H54 (cell line): ENCODE data around the gene ZNF669.
A peak's percentile ranks its signal among the peaks of the same experiment; 100 is the strongest.
"Not testable (repeated sequence)": the region's sequence is repeated elsewhere in the genome, so short reads cannot be mapped to it uniquely, and the experiment has no call there.

ENCODE experiments used
- DNase-seq: peaks from one replicate; pipeline ENCODE4 v3.0.0; 2011; ENCODE audit warnings: low spot score, mixed read lengths; ENCODE audit not compliant: insufficient read length
- FAIRE-seq: peaks from 3 replicates; lab custom pipeline; 2011; peaks lifted over from hg19 to GRCh38; lab: Jason Lieb, UNC
- POLR2A ChIP-seq: IDR thresholded peaks from 2 replicates; pipeline ENCODE4 v1.6.1; 2011; ENCODE audit warnings: low read depth, mild to moderate bottlenecking, low read length

Gene ZNF669

GRCh38 chr1:247103859-247104591 is at the start of gene ZNF669:
ZNF669 (minus strand) TSS chr1:247104356; CDS start chr1:247104199, 157 bp downstream.
- DNase-seq (peak; percentile 65), FAIRE-seq (no peak)
- TF ChIP-seq POLR2A: peak; percentile 90

- TF ChIP-seq POLR2A: no peak
- DNase-seq: no peak
- no peak for FAIRE-seq
These were observed 43.6 kb upstream of the ZNF669 start for GRCh38 chr1:247147781-247148180.

- DNase-seq, FAIRE-seq: not testable (repeated sequence)
These were observed 43.0 kb upstream of the ZNF669 start for GRCh38 chr1:247147120-247147519.

DNA sequence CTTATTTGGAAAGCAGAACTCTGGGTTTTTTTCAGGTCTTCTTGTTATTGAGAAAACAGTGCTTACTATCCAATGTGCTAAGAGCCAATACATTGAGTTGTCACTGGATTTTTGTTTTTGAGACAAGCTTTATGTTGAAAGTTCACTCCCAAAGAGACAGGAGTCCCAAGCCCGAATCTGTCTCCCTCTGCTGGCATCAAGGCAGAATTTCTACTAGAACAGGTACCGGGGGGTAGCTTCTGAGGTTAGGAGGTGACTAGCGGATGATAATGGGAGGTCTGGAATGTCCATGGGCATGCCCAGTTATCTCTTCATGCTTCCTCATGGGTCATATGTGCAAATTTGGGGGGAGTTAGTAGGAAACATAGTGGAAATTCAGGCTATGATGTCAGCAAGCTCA is 42.5 kb upstream of the ZNF669 start:
- no peak for TF ChIP-seq POLR2A
- no peak for DNase-seq
- no peak for FAIRE-seq

DNA sequence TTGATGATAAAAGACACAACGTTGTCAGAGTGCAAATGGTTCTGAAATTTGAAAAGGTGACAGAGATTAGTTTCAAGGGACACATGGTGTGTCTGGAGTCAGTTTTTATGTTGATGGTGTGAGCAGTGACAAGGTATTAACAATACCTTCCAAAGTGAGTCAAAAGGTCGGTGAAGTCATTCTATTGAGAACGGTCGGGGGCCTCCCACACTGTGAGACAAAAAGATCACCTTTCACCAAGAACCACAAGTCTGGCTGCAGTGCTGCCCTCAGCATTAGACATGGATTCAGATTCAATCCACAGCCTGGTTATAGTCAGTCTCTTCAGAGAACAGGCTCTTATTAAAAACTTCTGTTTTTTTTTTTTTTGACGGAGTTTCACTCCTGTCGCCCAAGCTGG is 41.1 kb upstream of the ZNF669 start:
- no peak for FAIRE-seq
- TF ChIP-seq POLR2A: no peak
- DNase-seq: no peak

DNA sequence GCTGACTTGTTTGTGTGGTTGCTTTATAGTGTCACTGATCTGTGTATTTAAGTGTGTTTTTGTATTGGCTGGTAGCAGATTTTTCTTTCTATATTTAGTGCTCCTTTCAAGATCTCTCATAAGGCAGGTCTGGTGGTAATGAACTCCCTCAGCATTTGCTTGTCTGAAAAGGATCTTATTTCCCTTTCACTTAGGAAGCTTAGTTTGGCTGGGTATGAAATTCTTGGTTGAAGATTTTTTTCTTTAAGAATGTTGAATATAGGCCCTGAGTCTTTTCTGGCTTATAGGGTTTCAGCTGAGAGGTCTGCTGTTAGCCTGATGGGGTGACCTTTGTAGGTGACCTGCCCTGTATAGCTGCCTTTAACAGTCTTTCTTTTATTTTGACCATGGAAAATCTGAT is 35.4 kb upstream of the ZNF669 start:
- not testable (repeated sequence) for DNase-seq, FAIRE-seq

DNA sequence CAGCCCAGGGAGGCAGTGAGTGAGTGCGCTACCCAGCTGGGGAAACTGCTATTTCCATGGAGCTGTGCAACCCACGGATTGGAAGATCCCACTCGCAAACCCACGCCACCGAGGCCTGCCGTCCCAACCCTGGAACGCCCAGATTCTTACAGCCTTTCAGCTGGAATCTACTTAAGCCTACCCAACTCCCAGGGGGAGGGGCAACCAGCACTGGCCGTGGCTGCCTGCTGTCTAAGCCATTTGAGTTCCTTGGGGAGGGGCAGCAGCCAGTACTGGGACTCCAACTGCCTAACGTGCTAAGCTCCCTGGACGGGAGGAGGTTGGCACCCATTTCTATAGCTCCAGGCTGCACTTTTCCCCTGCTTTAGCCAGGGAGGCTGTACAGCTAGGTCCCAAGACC is 27.1 kb upstream of the ZNF669 start:
- FAIRE-seq: no peak
- no peak for TF ChIP-seq POLR2A
- no peak for DNase-seq

- FAIRE-seq, DNase-seq: not testable (repeated sequence)
These were observed 23.5 kb upstream of the ZNF669 start for GRCh38 chr1:247127519-247128282.

DNA sequence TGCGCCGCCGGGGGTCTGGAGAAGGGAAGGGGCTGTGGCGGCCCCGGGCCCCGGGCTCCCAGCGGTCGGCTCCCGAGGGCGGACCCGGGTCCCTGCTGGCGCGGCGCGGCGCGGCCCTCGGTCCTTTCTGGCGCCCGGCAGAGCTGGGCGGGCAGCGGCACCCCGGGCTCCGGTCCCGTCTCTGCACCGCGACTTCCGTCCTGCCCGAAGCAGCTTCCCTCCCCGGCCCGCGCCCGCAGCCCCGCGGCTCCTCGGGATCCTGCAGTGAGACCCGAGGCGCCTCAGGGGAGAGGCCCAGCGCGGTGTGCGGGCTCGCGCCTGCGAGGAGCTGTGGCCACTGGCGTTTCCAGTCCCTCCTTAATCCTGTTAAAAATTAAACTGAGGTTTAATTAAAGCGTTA is 22.4 kb upstream of the ZNF669 start:
- not testable (repeated sequence) for DNase-seq, FAIRE-seq

DNA sequence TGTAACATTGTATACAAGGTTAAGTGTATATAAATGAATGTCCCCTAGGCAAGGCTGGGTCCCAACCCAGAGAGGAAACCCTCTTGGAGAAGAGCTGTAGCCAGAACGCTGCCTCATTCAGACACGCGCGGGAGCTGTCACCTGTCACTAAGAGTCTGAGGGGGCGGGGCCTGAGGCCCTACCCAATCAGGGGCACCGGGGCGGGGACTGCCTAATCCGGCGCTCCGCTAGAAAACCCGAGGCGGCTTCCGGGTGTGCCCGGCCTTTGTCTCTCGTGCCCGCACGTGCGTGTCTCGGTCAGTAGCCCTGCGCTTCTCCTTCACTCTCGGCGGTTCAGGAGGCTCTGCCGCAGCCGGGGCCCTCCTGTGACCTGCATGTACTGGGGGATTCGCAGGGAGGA is 22.0 kb upstream of the ZNF669 start:
- not testable (repeated sequence) for DNase-seq
- FAIRE-seq: peak; percentile 52

DNA sequence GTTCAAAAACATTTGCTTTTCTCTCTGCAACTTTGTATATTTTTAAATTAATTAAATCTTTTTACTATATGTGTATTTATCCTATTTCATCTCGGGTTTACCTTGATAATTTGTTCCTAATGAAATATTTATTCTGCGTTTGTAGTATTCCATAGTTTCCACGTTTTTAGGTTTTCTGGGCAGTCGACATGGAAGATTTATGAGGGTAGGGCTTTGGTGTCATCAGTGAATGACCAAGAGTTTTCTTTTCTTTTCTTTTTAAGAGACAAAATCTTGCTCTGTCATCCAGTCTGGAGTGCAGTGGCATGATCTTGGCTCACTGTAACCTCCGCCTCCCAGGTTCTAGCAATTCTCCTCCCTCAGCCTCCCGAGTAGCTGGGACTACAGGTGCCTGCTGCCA is 17.2 kb upstream of the ZNF669 start:
- DNase-seq (no peak), FAIRE-seq (no peak)
- no peak for TF ChIP-seq POLR2A

GRCh38 chr1:247120408-247120668 is 16.2 kb upstream of the ZNF669 start:
- FAIRE-seq, DNase-seq: not testable (repeated sequence)

DNA sequence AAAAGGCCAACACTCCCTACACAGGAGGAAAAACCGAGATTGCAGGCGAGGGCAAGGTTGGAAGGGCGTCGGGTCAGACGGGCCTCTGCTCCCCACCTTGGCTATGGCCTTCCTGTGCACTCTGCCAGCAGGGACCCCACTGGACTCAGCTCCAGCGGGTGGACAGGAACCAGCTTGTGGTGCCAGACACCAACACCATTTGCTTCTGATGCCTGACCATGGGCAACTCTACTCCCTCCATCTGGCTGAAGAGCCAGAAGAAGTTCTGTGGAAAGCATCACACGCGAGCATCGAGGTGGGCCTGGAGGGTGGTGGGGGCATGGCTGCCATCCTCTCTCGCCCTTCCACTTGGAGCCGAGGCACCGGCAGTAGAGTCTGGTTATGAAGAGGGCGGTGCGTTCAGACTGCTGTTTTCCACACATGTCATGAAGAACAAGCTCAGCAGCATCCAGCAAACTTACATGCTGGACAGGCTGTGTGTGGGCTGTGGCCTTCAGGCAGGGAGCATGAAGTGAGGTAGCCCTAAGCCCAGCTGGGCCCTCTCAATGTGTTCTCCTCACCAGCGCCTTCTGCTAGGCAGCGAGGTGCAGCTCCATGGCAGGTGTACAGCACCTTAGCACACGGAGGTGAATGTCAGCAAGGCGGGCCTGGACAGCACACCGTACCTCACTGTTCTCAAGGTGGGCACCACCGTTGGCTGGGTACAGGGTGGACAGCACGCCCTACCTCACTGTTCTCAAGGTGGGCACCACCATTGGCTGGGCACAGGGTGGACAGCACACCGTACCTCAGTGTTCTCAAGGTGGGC is 15.6 kb upstream of the ZNF669 start:
- DNase-seq: no peak
- no peak for FAIRE-seq
- TF ChIP-seq POLR2A: no peak

DNA sequence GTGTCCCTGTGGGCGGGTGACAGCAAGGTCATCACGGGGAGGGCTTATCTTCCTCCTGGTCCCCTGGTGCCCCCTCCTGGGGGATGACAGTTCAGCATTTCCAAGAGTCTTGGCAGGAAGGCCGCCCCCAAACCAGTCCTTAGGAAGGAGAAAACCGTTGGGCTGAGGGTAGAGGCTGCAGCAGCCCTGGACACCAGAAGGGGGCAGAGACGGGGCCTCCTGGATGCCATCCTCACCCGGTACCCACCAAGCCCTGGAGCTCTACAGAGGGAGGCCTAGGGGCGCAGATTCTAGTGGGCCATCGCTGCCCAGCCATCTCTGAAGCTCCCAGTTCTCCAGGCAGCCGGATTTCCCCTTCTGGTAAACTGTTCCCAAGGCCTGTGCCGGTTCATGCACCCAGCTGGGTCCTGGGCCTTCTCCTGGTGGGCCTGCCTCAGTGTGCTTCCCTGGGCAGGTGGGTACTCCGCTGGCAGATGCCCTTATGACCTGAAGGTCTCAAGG is 14.8 kb upstream of the ZNF669 start:
- no peak for FAIRE-seq
- TF ChIP-seq POLR2A: no peak
- DNase-seq: no peak
